H9 (cell line): ENCODE results near the gene KCNE4. TPM values are rescaled to one million over a fixed set of nuclear protein-coding genes. Genes with fewer than 3 reads are reported as not detected.

ENCODE experiments used
- DNase-seq: peaks from one replicate; pipeline ENCODE4 v3.0.0-alpha.2; 2017
- H2AFZ ChIP-seq: one replicate; pipeline ENCODE4 v1.6.1; 2013; ENCODE audit warnings: mild to moderate bottlenecking, low read length, control low read depth, moderate library complexity
- H2AK5ac ChIP-seq: 2 replicates; pipeline ENCODE4 v1.6.1; 2013; ENCODE audit warnings: low read length, control low read depth, mixed read lengths; ENCODE audit not compliant: insufficient read length
- H2BK120ac ChIP-seq: one replicate; pipeline ENCODE4 v1.6.1; 2013; ENCODE audit warnings: low read depth, mild to moderate bottlenecking, low read length, control low read depth, inconsistent platforms; ENCODE audit not compliant: poor library complexity, severe bottlenecking
- H2BK12ac ChIP-seq: 2 replicates; pipeline ENCODE4 v1.6.1; 2013; ENCODE audit warnings: low read length, control low read depth, mixed read lengths, low read depth; ENCODE audit not compliant: insufficient read length
- H2BK15ac ChIP-seq: 2 replicates; pipeline ENCODE4 v1.6.1; 2013; ENCODE audit warnings: low read depth, low read length, control low read depth
- H2BK20ac ChIP-seq: one replicate; pipeline ENCODE4 v1.6.1; 2013; ENCODE audit warnings: low read depth, mild to moderate bottlenecking, low read length, control low read depth, inconsistent platforms; ENCODE audit not compliant: poor library complexity, severe bottlenecking
- H2BK5ac ChIP-seq: 2 replicates; pipeline ENCODE4 v1.6.1; 2013; ENCODE audit warnings: low read length, control low read depth, mixed read lengths; ENCODE audit not compliant: insufficient read length
- H3K14ac ChIP-seq: 2 replicates; pipeline ENCODE4 v1.6.1; 2013; ENCODE audit warnings: low read length, control low read depth; ENCODE audit not compliant: insufficient read depth
- H3K18ac ChIP-seq: 2 replicates; pipeline ENCODE4 v1.6.1; 2013; ENCODE audit warnings: low read depth, mild to moderate bottlenecking, mixed read lengths, low read length, control low read depth; ENCODE audit not compliant: insufficient read length
- H3K23ac ChIP-seq: 2 replicates; pipeline ENCODE4 v1.6.1; 2013; ENCODE audit warnings: low read length, control low read depth, mixed read lengths, low read depth; ENCODE audit not compliant: insufficient read length
- H3K23me2 ChIP-seq: 2 replicates; pipeline ENCODE4 v1.6.1; 2013; ENCODE audit warnings: low read depth, mild to moderate bottlenecking, mixed read lengths, low read length, control low read depth; ENCODE audit not compliant: insufficient read length, poor library complexity, severe bottlenecking
- H3K27ac ChIP-seq: 2 replicates; pipeline ENCODE4 v1.5.1; 2013; ENCODE audit warnings: low read length, control low read depth, mixed read lengths, low read depth; ENCODE audit not compliant: insufficient read length
- H3K27me3 ChIP-seq: 2 replicates; pipeline ENCODE4 v1.6.1; 2013; ENCODE audit warnings: low read length, control low read depth, inconsistent platforms; ENCODE audit not compliant: insufficient read depth
- H3K4ac ChIP-seq: 2 replicates; pipeline ENCODE4 v1.6.1; 2013; ENCODE audit warnings: low read depth, mild to moderate bottlenecking, control low read depth, inconsistent platforms, low read length, moderate library complexity
- H3K4me1 ChIP-seq: 2 replicates; pipeline ENCODE4 v1.6.1; 2013; ENCODE audit warnings: low read length, control low read depth, inconsistent platforms; ENCODE audit not compliant: insufficient read depth
- H3K4me2 ChIP-seq: 2 replicates; pipeline ENCODE4 v1.6.1; 2013; ENCODE audit warnings: low read length, control low read depth, mixed read lengths; ENCODE audit not compliant: insufficient read length, insufficient read depth
- H3K56ac ChIP-seq: 2 replicates; pipeline ENCODE4 v1.6.1; 2013; ENCODE audit warnings: low read depth, mild to moderate bottlenecking, mixed read lengths, low read length, control low read depth; ENCODE audit not compliant: insufficient read length
- H3K79me1 ChIP-seq: 2 replicates; pipeline ENCODE4 v1.6.1; 2013; ENCODE audit warnings: low read depth, mild to moderate bottlenecking, moderate library complexity, low read length, control low read depth, inconsistent platforms; ENCODE audit not compliant: insufficient read depth, poor library complexity, severe bottlenecking
- H3K79me2 ChIP-seq: 2 replicates; pipeline ENCODE4 v1.6.1; 2013; ENCODE audit warnings: low read length, control low read depth, inconsistent platforms; ENCODE audit not compliant: insufficient read depth
- H3K9ac ChIP-seq: 2 replicates; pipeline ENCODE4 v1.6.1; 2013; ENCODE audit warnings: low read length, control low read depth, mixed read lengths; ENCODE audit not compliant: insufficient read length; ENCODE audit errors: extremely low read depth
- H3K9me3 ChIP-seq: one replicate; pipeline ENCODE4 v1.6.1; 2013; ENCODE audit warnings: low read depth, low read length, inconsistent platforms; ENCODE audit not compliant: control insufficient read depth
- H3T11ph ChIP-seq: one replicate; pipeline ENCODE4 v1.6.1; 2013; ENCODE audit warnings: mild to moderate bottlenecking, low read length, control low read depth, inconsistent platforms
- H4K20me1 ChIP-seq: one replicate; pipeline ENCODE4 v1.6.1; 2013; ENCODE audit not compliant: control insufficient read depth, insufficient read length, insufficient read depth
- H4K5ac ChIP-seq: 2 replicates; pipeline ENCODE4 v1.6.1; 2013; ENCODE audit warnings: low read depth, mild to moderate bottlenecking, mixed read lengths, low read length, control low read depth; ENCODE audit not compliant: insufficient read length
- H4K8ac ChIP-seq: replicated peaks from 2 replicates; pipeline ENCODE4 v1.6.1; 2013; ENCODE audit warnings: low read length, control low read depth, mixed read lengths, low read depth; ENCODE audit not compliant: insufficient read length
- H4K91ac ChIP-seq: 2 replicates; pipeline ENCODE4 v1.6.1; 2013; ENCODE audit warnings: low read depth, mild to moderate bottlenecking, moderate library complexity, mixed read lengths, low read length, control low read depth; ENCODE audit not compliant: insufficient read length
- H3K27ac Mint-ChIP-seq, 3 experiments: 2 replicates in 2 of 3; 3 replicates in 1 of 3; pipeline ENCODE4 v1.8.0; 2020 to 2021; ENCODE audit warnings: mixed read lengths in 3 of 3, mild to moderate bottlenecking in 1 of 3, moderate library complexity in 1 of 3
- H3K27me3 Mint-ChIP-seq: 2 replicates; pipeline ENCODE4 v1.8.0; 2021; ENCODE audit warnings: low read depth, mild to moderate bottlenecking, moderate library complexity, mixed read lengths
- H3K36me3 Mint-ChIP-seq, 3 experiments: 2 replicates in 2 of 3; 3 replicates in 1 of 3; pipeline ENCODE4 v1.8.0; 2020 to 2021; ENCODE audit warnings: low read depth in 3 of 3, mixed read lengths in 3 of 3; ENCODE audit not compliant: insufficient read depth in 1 of 3
- H3K4me1 Mint-ChIP-seq, 2 experiments: 2 replicates each; pipeline ENCODE4 v1.8.0; 2020; ENCODE audit warnings: mixed read lengths in 2 of 2
- H3K4me3 Mint-ChIP-seq, 2 experiments: 2 replicates in 1 of 2; 3 replicates in 1 of 2; pipeline ENCODE4 v1.8.0; 2020 to 2021; ENCODE audit warnings: mild to moderate bottlenecking in 2 of 2, mixed read lengths in 2 of 2, moderate library complexity in 1 of 2
- H3K9me3 Mint-ChIP-seq, 2 experiments: 2 replicates in 1 of 2; 3 replicates in 1 of 2; pipeline ENCODE4 v1.8.0; 2020; ENCODE audit warnings: mild to moderate bottlenecking in 2 of 2, mixed read lengths in 2 of 2, moderate library complexity in 1 of 2
- CTCF ChIP-seq: fragments of 200-600 bp; sonication (generic); conservative IDR thresholded peaks from 3 replicates; pipeline ENCODE4 v1.8.0; 2021; ENCODE audit warnings: antibody characterized with exemption, mild to moderate bottlenecking
- WGBS: extraction: QIAGEN DNeasy Blood & Tissue Kit; methylation state at CpG from one replicate; pipeline ENCODE4 v1.1.7; 2013; ENCODE audit warnings: missing lambda C conversion rate, low lambda C conversion rate, mixed read lengths; ENCODE audit not compliant: insufficient read length; ENCODE audit errors: extremely low coverage; 5-methylcytosine and 5-hydroxymethylcytosine counted together
- total RNA-seq: library from RNA; stranded (reverse); gene quantifications from 2 replicates; pipeline ENCODE4 v1.2.1, GENCODE V29; 2021

The KCNE4 gene
- total RNA-seq, 1 experiment from 2014 or later, result 0.24 TPM

- Histone ChIP-seq H2AFZ (no peak overlapping the region), H4K20me1 (peaks cover 2% of the 10 kb centered on the region), H3K79me1 (no peaks in the 10 kb centered on the region), H3K79me2 (no peaks in the 10 kb centered on the region), H3K9me3 (no peaks in the 10 kb centered on the region), H3K23me2 (no peaks in the 10 kb centered on the region), H3K4ac (no peak overlapping the region), H3K56ac (no peak overlapping the region), H2BK120ac (no peak overlapping the region), H2BK15ac (no peak overlapping the region), H3K4me1 (no peaks in the 10 kb centered on the region; the same call in 1 of the 2 replicates), H3K9ac (no peak overlapping the region), H2BK5ac (no peak overlapping the region), H2AK5ac (no peak overlapping the region), H3K4me2 (no peak overlapping the region), H2BK12ac (no peak overlapping the region), H3K18ac (no peak overlapping the region), H4K91ac (no peak overlapping the region), H3K27ac (no peak overlapping the region), H3K14ac (no peak overlapping the region), H4K8ac (no peak overlapping the region), H3K27me3 (no peaks in the 10 kb centered on the region), H4K5ac (no peak overlapping the region), H3T11ph (no peak overlapping the region), H3K23ac (no peak overlapping the region), H2BK20ac (no peak overlapping the region)
- H3K9me3 Mint-ChIP-seq, result no peaks in the 10 kb centered on the region
- no peak overlapping the region for H3K4me3 Mint-ChIP-seq
- no peaks in the 10 kb centered on the region for H3K36me3 Mint-ChIP-seq
- H3K27me3 Mint-ChIP-seq, result no peaks in the 10 kb centered on the region; the same call in 1 of the 2 replicates
- H3K4me1 Mint-ChIP-seq, result peaks cover 10 to 17% of the 10 kb centered on the region in 2 experiments
- H3K27ac Mint-ChIP-seq, result no peak overlapping the region
- no peak for TF ChIP-seq CTCF
- WGBS, result no CpG with 5 or more reads among the region's 3 CpGs
- DNase-seq, result no peak
These were observed 50.0 kb downstream of the KCNE4 start for GRCh38 chr2:223102040-223102400.
